ENCODE measurements around the gene SSTR5.

DNA sequence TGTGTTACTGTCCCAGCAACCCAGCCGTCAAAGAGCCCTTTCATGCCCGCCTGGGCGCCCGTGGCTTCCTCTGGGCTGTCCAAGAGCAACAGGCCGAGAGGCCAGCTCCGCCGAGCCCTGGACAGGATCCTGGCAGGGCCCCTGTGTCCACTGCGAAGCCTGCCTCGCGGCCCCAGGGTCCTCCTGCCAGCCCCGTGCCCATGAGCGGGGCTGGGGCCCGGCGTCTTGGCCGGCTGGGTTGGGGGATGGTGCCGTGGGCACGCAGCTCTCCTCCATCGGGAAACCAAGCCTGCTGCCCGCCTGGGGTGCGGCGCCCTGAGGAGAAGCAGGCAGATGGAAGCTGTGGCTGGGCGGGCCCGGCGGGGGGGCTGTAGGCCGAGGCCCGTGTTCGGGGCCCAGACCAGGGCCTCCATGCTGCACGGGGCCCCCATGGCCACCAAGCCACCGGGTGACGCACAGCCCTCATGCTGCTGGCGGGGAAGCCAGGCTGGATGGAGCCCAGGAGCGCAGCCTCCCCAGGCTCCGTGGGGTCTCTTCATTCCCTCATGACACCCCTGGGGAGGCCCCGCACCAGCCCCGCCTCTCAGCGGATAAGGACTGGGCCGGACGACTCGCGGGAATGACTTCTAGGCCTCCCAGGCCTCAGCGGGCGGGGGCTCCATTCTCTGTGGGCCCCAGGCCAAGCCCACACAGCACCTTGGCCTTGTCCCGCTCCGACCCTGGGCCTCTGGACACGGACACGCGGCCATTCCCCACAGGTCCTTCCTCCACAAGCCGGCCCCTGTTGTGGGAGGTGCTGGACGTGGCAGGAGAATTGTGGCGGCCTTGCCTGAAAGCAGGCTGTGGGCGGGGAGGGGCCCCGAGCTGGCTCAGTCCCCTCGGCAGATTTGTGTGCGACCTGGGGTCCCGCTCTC lies 23.9 kb downstream of the SSTR5 start, which contains the start of gene C1QTNF8:
- no peak for TF ChIP-seq POLR2AphosphoS5 (IDR thresholded peaks at IDR 0.05; ENCODE audit: borderline replicate concordance, low read depth, low read length)
- TF ChIP-seq FOXP2 (optimal IDR thresholded peaks at IDR 0.05; ENCODE audit: control extremely low read depth, extremely low read length, insufficient read depth) = no peak

All from SK-N-MC (cell line).